Progenitor cell of endocrine pancreas (in vitro differentiated cells): ENCODE data around the gene CPNE7. TPM values are rescaled to one million over a fixed set of nuclear protein-coding genes. Genes with fewer than 3 reads are reported as not detected.
A peak's percentile ranks its signal among the peaks of the same experiment; 100 is the strongest.

Experiments used
- DNase-seq: peaks from one replicate; pipeline ENCODE4 v3.0.0; 2021; ENCODE audit warnings: low spot score; ENCODE audit not compliant: unreplicated experiment
- H3K27ac Mint-ChIP-seq: 2 replicates; pipeline ENCODE4 v1.8.0; 2021; ENCODE audit warnings: mild to moderate bottlenecking, moderate library complexity, mixed read lengths
- H3K27me3 Mint-ChIP-seq: 2 replicates; pipeline ENCODE4 v1.8.0; 2021; ENCODE audit warnings: mixed read lengths
- H3K36me3 Mint-ChIP-seq: 2 replicates; pipeline ENCODE4 v1.8.0; 2022; ENCODE audit warnings: mixed read lengths; ENCODE audit not compliant: insufficient read depth
- H3K4me1 Mint-ChIP-seq: 2 replicates; pipeline ENCODE4 v1.8.0; 2021; ENCODE audit warnings: low read depth, mixed read lengths
- H3K4me3 Mint-ChIP-seq: 2 replicates; pipeline ENCODE4 v1.8.0; 2021; ENCODE audit warnings: low read depth, mild to moderate bottlenecking, moderate library complexity, mixed read lengths
- H3K9me3 Mint-ChIP-seq: 2 replicates; pipeline ENCODE4 v1.8.0; 2021; ENCODE audit warnings: low read depth, mixed read lengths
- CTCF ChIP-seq: fragments of 200-600 bp; sonication (generic); IDR thresholded peaks from one replicate; pipeline ENCODE4 v1.5.0; 2021; ENCODE audit warnings: antibody characterized with exemption, mild to moderate bottlenecking; ENCODE audit not compliant: unreplicated experiment
- total RNA-seq: library from RNA; stranded (reverse); gene quantifications from 2 replicates; pipeline ENCODE4 v1.2.1, GENCODE V29; 2021

Gene CPNE7
- total RNA-seq, 1 donor from 2014 or later = 0.41 TPM

- H3K9me3 Mint-ChIP-seq = no peaks in the 10 kb centered on the region
- DNase-seq = peak; percentile 84
- H3K4me3 Mint-ChIP-seq = peak within 1 kb of the TSS; percentile 90
- peak within 1 kb of the TSS; percentile 99 for H3K27ac Mint-ChIP-seq
- peaks cover 30% of the 10 kb centered on the region for H3K4me1 Mint-ChIP-seq
- H3K36me3 Mint-ChIP-seq = peaks cover 32% of the 10 kb centered on the region
- H3K27me3 Mint-ChIP-seq = no peaks in the 10 kb centered on the region
- TF ChIP-seq CTCF = no peak
These were observed 15.0 kb upstream of the CPNE7 start, which contains the start of gene RPL13 for GRCh38 chr16:89560378-89561141. Gene RPL13 (plus strand): TSS chr16:89560682. CDS start chr16:89560960, 278 bp downstream.

- Mint-ChIP-seq H3K4me1 (peaks cover 33% of the 10 kb centered on the region), H3K27ac (peak overlapping the region; percentile 90), H3K9me3 (no peaks in the 10 kb centered on the region), H3K4me3 (peak overlapping the region; percentile 90), H3K36me3 (peaks cover 32% of the 10 kb centered on the region), H3K27me3 (peaks cover 2% of the 10 kb centered on the region)
- TF ChIP-seq CTCF = no peak
- DNase-seq = no peak
These were observed 14.2 kb upstream of the CPNE7 start for GRCh38 chr16:89561142-89561883.

- peak overlapping the region; percentile 90 for H3K27ac Mint-ChIP-seq
- no peak for DNase-seq
- H3K27me3 Mint-ChIP-seq = peaks cover 3% of the 10 kb centered on the region
- H3K4me1 Mint-ChIP-seq = peaks cover 33% of the 10 kb centered on the region
- TF ChIP-seq CTCF = no peak
- peaks cover 30% of the 10 kb centered on the region for H3K36me3 Mint-ChIP-seq
- no peaks in the 10 kb centered on the region for H3K9me3 Mint-ChIP-seq
- peak overlapping the region; percentile 90 for H3K4me3 Mint-ChIP-seq
These were observed 13.5 kb upstream of the CPNE7 start for GRCh38 chr16:89561884-89562599.

GRCh38 chr16:89562939-89563338, 12.6 kb upstream of the CPNE7 start:
- Mint-ChIP-seq H3K36me3 (peaks cover 26% of the 10 kb centered on the region), H3K27me3 (peaks cover 6% of the 10 kb centered on the region), H3K4me1 (peaks cover 31% of the 10 kb centered on the region), H3K27ac (peak overlapping the region; percentile 16), H3K9me3 (no peaks in the 10 kb centered on the region), H3K4me3 (peak overlapping the region; percentile 45)
- TF ChIP-seq CTCF = no peak
- no peak for DNase-seq
